H9 (cell line): ENCODE data around the gene PEX14. TPM values are rescaled to one million over a fixed set of nuclear protein-coding genes. Genes with fewer than 3 reads are reported as not detected.

Experiments used
- DNase-seq: peaks from one replicate; pipeline ENCODE4 v3.0.0-alpha.2; 2017
- H2AFZ ChIP-seq: one replicate; pipeline ENCODE4 v1.6.1; 2013; ENCODE audit warnings: mild to moderate bottlenecking, low read length, control low read depth, moderate library complexity
- H2AK5ac ChIP-seq: 2 replicates; pipeline ENCODE4 v1.6.1; 2013; ENCODE audit warnings: low read length, control low read depth, mixed read lengths; ENCODE audit not compliant: insufficient read length
- H2BK120ac ChIP-seq: one replicate; pipeline ENCODE4 v1.6.1; 2013; ENCODE audit warnings: low read depth, mild to moderate bottlenecking, low read length, control low read depth, inconsistent platforms; ENCODE audit not compliant: poor library complexity, severe bottlenecking
- H2BK12ac ChIP-seq: 2 replicates; pipeline ENCODE4 v1.6.1; 2013; ENCODE audit warnings: low read length, control low read depth, mixed read lengths, low read depth; ENCODE audit not compliant: insufficient read length
- H2BK15ac ChIP-seq: 2 replicates; pipeline ENCODE4 v1.6.1; 2013; ENCODE audit warnings: low read depth, low read length, control low read depth
- H2BK20ac ChIP-seq: one replicate; pipeline ENCODE4 v1.6.1; 2013; ENCODE audit warnings: low read depth, mild to moderate bottlenecking, low read length, control low read depth, inconsistent platforms; ENCODE audit not compliant: poor library complexity, severe bottlenecking
- H2BK5ac ChIP-seq: 2 replicates; pipeline ENCODE4 v1.6.1; 2013; ENCODE audit warnings: low read length, control low read depth, mixed read lengths; ENCODE audit not compliant: insufficient read length
- H3K14ac ChIP-seq: 2 replicates; pipeline ENCODE4 v1.6.1; 2013; ENCODE audit warnings: low read length, control low read depth; ENCODE audit not compliant: insufficient read depth
- H3K18ac ChIP-seq: 2 replicates; pipeline ENCODE4 v1.6.1; 2013; ENCODE audit warnings: low read depth, mild to moderate bottlenecking, mixed read lengths, low read length, control low read depth; ENCODE audit not compliant: insufficient read length
- H3K23ac ChIP-seq: 2 replicates; pipeline ENCODE4 v1.6.1; 2013; ENCODE audit warnings: low read length, control low read depth, mixed read lengths, low read depth; ENCODE audit not compliant: insufficient read length
- H3K23me2 ChIP-seq: 2 replicates; pipeline ENCODE4 v1.6.1; 2013; ENCODE audit warnings: low read depth, mild to moderate bottlenecking, mixed read lengths, low read length, control low read depth; ENCODE audit not compliant: insufficient read length, poor library complexity, severe bottlenecking
- H3K27ac ChIP-seq: 2 replicates; pipeline ENCODE4 v1.5.1; 2013; ENCODE audit warnings: low read length, control low read depth, mixed read lengths, low read depth; ENCODE audit not compliant: insufficient read length
- H3K27me3 ChIP-seq: 2 replicates; pipeline ENCODE4 v1.6.1; 2013; ENCODE audit warnings: low read length, control low read depth, inconsistent platforms; ENCODE audit not compliant: insufficient read depth
- H3K4ac ChIP-seq: 2 replicates; pipeline ENCODE4 v1.6.1; 2013; ENCODE audit warnings: low read depth, mild to moderate bottlenecking, control low read depth, inconsistent platforms, low read length, moderate library complexity
- H3K4me1 ChIP-seq: 2 replicates; pipeline ENCODE4 v1.6.1; 2013; ENCODE audit warnings: low read length, control low read depth, inconsistent platforms; ENCODE audit not compliant: insufficient read depth
- H3K4me2 ChIP-seq: 2 replicates; pipeline ENCODE4 v1.6.1; 2013; ENCODE audit warnings: low read length, control low read depth, mixed read lengths; ENCODE audit not compliant: insufficient read length, insufficient read depth
- H3K56ac ChIP-seq: 2 replicates; pipeline ENCODE4 v1.6.1; 2013; ENCODE audit warnings: low read depth, mild to moderate bottlenecking, mixed read lengths, low read length, control low read depth; ENCODE audit not compliant: insufficient read length
- H3K79me1 ChIP-seq: 2 replicates; pipeline ENCODE4 v1.6.1; 2013; ENCODE audit warnings: low read depth, mild to moderate bottlenecking, moderate library complexity, low read length, control low read depth, inconsistent platforms; ENCODE audit not compliant: insufficient read depth, poor library complexity, severe bottlenecking
- H3K79me2 ChIP-seq: 2 replicates; pipeline ENCODE4 v1.6.1; 2013; ENCODE audit warnings: low read length, control low read depth, inconsistent platforms; ENCODE audit not compliant: insufficient read depth
- H3K9ac ChIP-seq: 2 replicates; pipeline ENCODE4 v1.6.1; 2013; ENCODE audit warnings: low read length, control low read depth, mixed read lengths; ENCODE audit not compliant: insufficient read length; ENCODE audit errors: extremely low read depth
- H3K9me3 ChIP-seq: one replicate; pipeline ENCODE4 v1.6.1; 2013; ENCODE audit warnings: low read depth, low read length, inconsistent platforms; ENCODE audit not compliant: control insufficient read depth
- H3T11ph ChIP-seq: one replicate; pipeline ENCODE4 v1.6.1; 2013; ENCODE audit warnings: mild to moderate bottlenecking, low read length, control low read depth, inconsistent platforms
- H4K20me1 ChIP-seq: one replicate; pipeline ENCODE4 v1.6.1; 2013; ENCODE audit not compliant: control insufficient read depth, insufficient read length, insufficient read depth
- H4K5ac ChIP-seq: 2 replicates; pipeline ENCODE4 v1.6.1; 2013; ENCODE audit warnings: low read depth, mild to moderate bottlenecking, mixed read lengths, low read length, control low read depth; ENCODE audit not compliant: insufficient read length
- H4K8ac ChIP-seq: replicated peaks from 2 replicates; pipeline ENCODE4 v1.6.1; 2013; ENCODE audit warnings: low read length, control low read depth, mixed read lengths, low read depth; ENCODE audit not compliant: insufficient read length
- H4K91ac ChIP-seq: 2 replicates; pipeline ENCODE4 v1.6.1; 2013; ENCODE audit warnings: low read depth, mild to moderate bottlenecking, moderate library complexity, mixed read lengths, low read length, control low read depth; ENCODE audit not compliant: insufficient read length
- H3K27ac Mint-ChIP-seq, 3 experiments: 2 replicates in 2 of 3; 3 replicates in 1 of 3; pipeline ENCODE4 v1.8.0; 2020 to 2021; ENCODE audit warnings: mixed read lengths in 3 of 3, mild to moderate bottlenecking in 1 of 3, moderate library complexity in 1 of 3
- H3K27me3 Mint-ChIP-seq: 2 replicates; pipeline ENCODE4 v1.8.0; 2021; ENCODE audit warnings: low read depth, mild to moderate bottlenecking, moderate library complexity, mixed read lengths
- H3K36me3 Mint-ChIP-seq, 3 experiments: 2 replicates in 2 of 3; 3 replicates in 1 of 3; pipeline ENCODE4 v1.8.0; 2020 to 2021; ENCODE audit warnings: low read depth in 3 of 3, mixed read lengths in 3 of 3; ENCODE audit not compliant: insufficient read depth in 1 of 3
- H3K4me1 Mint-ChIP-seq, 2 experiments: 2 replicates each; pipeline ENCODE4 v1.8.0; 2020; ENCODE audit warnings: mixed read lengths in 2 of 2
- H3K4me3 Mint-ChIP-seq, 2 experiments: 2 replicates in 1 of 2; 3 replicates in 1 of 2; pipeline ENCODE4 v1.8.0; 2020 to 2021; ENCODE audit warnings: mild to moderate bottlenecking in 2 of 2, mixed read lengths in 2 of 2, moderate library complexity in 1 of 2
- H3K9me3 Mint-ChIP-seq, 2 experiments: 2 replicates in 1 of 2; 3 replicates in 1 of 2; pipeline ENCODE4 v1.8.0; 2020; ENCODE audit warnings: mild to moderate bottlenecking in 2 of 2, mixed read lengths in 2 of 2, moderate library complexity in 1 of 2
- CTCF ChIP-seq: fragments of 200-600 bp; sonication (generic); conservative IDR thresholded peaks from 3 replicates; pipeline ENCODE4 v1.8.0; 2021; ENCODE audit warnings: antibody characterized with exemption, mild to moderate bottlenecking
- WGBS: extraction: QIAGEN DNeasy Blood & Tissue Kit; methylation state at CpG from one replicate; pipeline ENCODE4 v1.1.7; 2013; ENCODE audit warnings: missing lambda C conversion rate, low lambda C conversion rate, mixed read lengths; ENCODE audit not compliant: insufficient read length; ENCODE audit errors: extremely low coverage; 5-methylcytosine and 5-hydroxymethylcytosine counted together
- total RNA-seq: library from RNA; stranded (reverse); gene quantifications from 2 replicates; pipeline ENCODE4 v1.2.1, GENCODE V29; 2021

The PEX14 gene
- total RNA-seq, 1 experiment from 2014 or later: 23.9 TPM

- Mint-ChIP-seq H3K4me1 (peaks cover 19 to 20% of the 10 kb centered on the region in 2 experiments), H3K4me3 (no peak overlapping the region), H3K36me3 (peaks cover 1 to 8% (median 5%) of the 10 kb centered on the region in 3 experiments; a peak in 2 of 7 replicates), H3K9me3 (no peaks in the 10 kb centered on the region), H3K27me3 (no peaks in the 10 kb centered on the region), H3K27ac (no peak overlapping the region)
- H2BK5ac ChIP-seq: no peak overlapping the region
- H2BK15ac ChIP-seq: no peak overlapping the region
- no peak overlapping the region for H3K14ac ChIP-seq
- no peak overlapping the region for H3K9ac ChIP-seq
- no peak overlapping the region for H2AFZ ChIP-seq
- no peak overlapping the region for H2BK20ac ChIP-seq
- H4K5ac ChIP-seq: no peak overlapping the region
- WGBS: no CpG with 5 or more reads among the region's 7 CpGs
- H4K91ac ChIP-seq: no peak overlapping the region
- TF ChIP-seq CTCF: no peak
- H3K27me3 ChIP-seq: no peaks in the 10 kb centered on the region
- no peak overlapping the region for H3K27ac ChIP-seq
- no peaks in the 10 kb centered on the region for H3K23me2 ChIP-seq
- DNase-seq: no peak
- H3K56ac ChIP-seq: no peak overlapping the region
- no peak overlapping the region for H3K23ac ChIP-seq
- H2AK5ac ChIP-seq: no peak overlapping the region
- no peak overlapping the region for H3K4me2 ChIP-seq
- H4K8ac ChIP-seq: no peak overlapping the region
- H2BK120ac ChIP-seq: no peak overlapping the region
- no peak overlapping the region for H3T11ph ChIP-seq
- no peak overlapping the region for H3K4ac ChIP-seq
- H3K18ac ChIP-seq: no peak overlapping the region
- peaks cover 9% of the 10 kb centered on the region for H3K79me1 ChIP-seq
- no peaks in the 10 kb centered on the region for H3K9me3 ChIP-seq
- peaks cover 4% of the 10 kb centered on the region for H4K20me1 ChIP-seq
- H3K4me1 ChIP-seq: no peaks in the 10 kb centered on the region
- no peak overlapping the region for H2BK12ac ChIP-seq
- peaks cover 2% of the 10 kb centered on the region; the same call in 1 of the 2 replicates for H3K79me2 ChIP-seq
These were observed 22.4 kb downstream of the PEX14 start for GRCh38 chr1:10497109-10497508.
